Natural killer cell (primary cell): Measurements from ENCODE around the gene ABCC8. TPM values are rescaled to one million over a fixed set of nuclear protein-coding genes. Genes with fewer than 3 reads are reported as not detected.

ENCODE experiments used
- ATAC-seq, 3 donors: fragments of 150-1000 bp in 2 of 3; fragments of 200-7000 bp in 1 of 3; cut with Tn5 transposase; 1 replicate in 1 of 3; 2 replicates in 2 of 3; pipeline ENCODE4 v1.10.0; 2021; ENCODE audit warnings: mild to moderate bottlenecking in 2 of 3, moderate library complexity in 2 of 3
- DNase-seq, 2 donors: peaks; one replicate each; pipeline versions ENCODE4 v3.0.0 to v3.0.0-alpha.2; 2013 to 2021; ENCODE audit warnings: mixed read lengths in 1 of 2
- H3K27ac ChIP-seq: one replicate; pipeline ENCODE4 v1.5.1; 2013; ENCODE audit warnings: mild to moderate bottlenecking, low read length
- H3K27me3 ChIP-seq: one replicate; pipeline ENCODE4 v1.6.1; 2013; ENCODE audit warnings: low read length; ENCODE audit not compliant: control insufficient read depth, insufficient read depth
- H3K36me3 ChIP-seq: one replicate; pipeline ENCODE4 v1.6.1; 2013; ENCODE audit warnings: low read length; ENCODE audit not compliant: control insufficient read depth, insufficient read depth
- H3K4me1 ChIP-seq: one replicate; pipeline ENCODE4 v1.6.1; 2013; ENCODE audit warnings: low read length; ENCODE audit not compliant: control insufficient read depth, insufficient read depth
- H3K4me3 ChIP-seq: one replicate; pipeline ENCODE4 v1.5.1; 2013; ENCODE audit warnings: low read length
- H3K9me3 ChIP-seq: one replicate; pipeline ENCODE4 v1.6.1; 2013; ENCODE audit warnings: low read length; ENCODE audit not compliant: control insufficient read depth, insufficient read depth
- H3K27ac Mint-ChIP-seq, 2 donors: one replicate each; pipeline ENCODE4 v1.8.0; 2022; ENCODE audit warnings: mild to moderate bottlenecking in 2 of 2, mixed read lengths in 2 of 2, moderate library complexity in 1 of 2
- H3K27me3 Mint-ChIP-seq, 2 donors: one replicate each; pipeline ENCODE4 v1.8.0; 2022; ENCODE audit warnings: low read depth in 2 of 2, mixed read lengths in 2 of 2
- H3K36me3 Mint-ChIP-seq: one replicate; pipeline ENCODE4 v1.8.0; 2022; ENCODE audit warnings: mixed read lengths
- H3K4me1 Mint-ChIP-seq, 2 donors: one replicate each; pipeline ENCODE4 v1.8.0; 2022; ENCODE audit warnings: mixed read lengths in 2 of 2
- H3K4me3 Mint-ChIP-seq: one replicate; pipeline ENCODE4 v1.8.0; 2022; ENCODE audit warnings: mild to moderate bottlenecking, moderate library complexity, mixed read lengths
- H3K9me3 Mint-ChIP-seq, 2 donors: one replicate each; pipeline ENCODE4 v1.8.0; 2022; ENCODE audit warnings: mixed read lengths in 2 of 2
- CTCF ChIP-seq: fragments of 200-600 bp; IDR thresholded peaks from one replicate; pipeline ENCODE4 v1.8.0; 2022; ENCODE audit warnings: antibody characterized with exemption
- WGBS: methylation state at CpG from one replicate; pipeline ENCODE4 v1.1.7; 2013; ENCODE audit warnings: missing lambda C conversion rate; ENCODE audit not compliant: insufficient coverage; 5-methylcytosine and 5-hydroxymethylcytosine counted together
- intact Hi-C: fragments of 100-400 bp; cut with micrococcal nuclease; formaldehyde crosslinking; loops from one replicate; pipeline ENCODE4 v1.14.2; 2022
- total RNA-seq, 4 donors: library from RNA; stranded (reverse); fragments of 120-200 nt in 1 of 4; gene quantifications; one replicate each; pipeline versions ENCODE4 v1.2.3 to v1.2.4, GENCODE V29; 2013 to 2022

The ABCC8 gene
- total RNA-seq, 3 donors from 2014 or later (not counting 1 experiment from before 2014, with no cell fraction given) = not detected

- ATAC-seq = no peak
- Mint-ChIP-seq H3K4me1 (no peaks in the 10 kb centered on the region), H3K27ac (no peak overlapping the region), H3K9me3 (no peaks in the 10 kb centered on the region), H3K4me3 (no peak overlapping the region), H3K36me3 (no peaks in the 10 kb centered on the region), H3K27me3 (peaks cover 0 to 5% of the 10 kb centered on the region in 2 donors)
- Histone ChIP-seq H3K36me3 (no peaks in the 10 kb centered on the region), H3K9me3 (no peaks in the 10 kb centered on the region), H3K4me1 (peaks cover 3% of the 10 kb centered on the region), H3K27ac (no peak overlapping the region), H3K27me3 (no peaks in the 10 kb centered on the region), H3K4me3 (no peak overlapping the region)
- 84% methylated on average over 10 of the region's 10 CpGs for WGBS
- TF ChIP-seq CTCF = no peak
- no peak for DNase-seq
- intact Hi-C loops = no loop called here
Observed at GRCh38 chr11:17394743-17395390, 81.8 kb downstream of the ABCC8 start.

GRCh38 chr11:17393472-17393871 is 83.2 kb downstream of the ABCC8 start:
- Mint-ChIP-seq H3K27ac (no peak overlapping the region), H3K4me3 (no peak overlapping the region), H3K4me1 (peaks cover 0 to 5% of the 10 kb centered on the region in 2 donors), H3K36me3 (no peaks in the 10 kb centered on the region), H3K27me3 (peaks cover 0 to 4% of the 10 kb centered on the region in 2 donors), H3K9me3 (no peaks in the 10 kb centered on the region)
- Histone ChIP-seq H3K27ac (no peak overlapping the region), H3K4me1 (peaks cover 12% of the 10 kb centered on the region), H3K9me3 (no peaks in the 10 kb centered on the region), H3K27me3 (no peaks in the 10 kb centered on the region), H3K36me3 (no peaks in the 10 kb centered on the region), H3K4me3 (no peak overlapping the region)
- intact Hi-C loops = no loop called here
- ATAC-seq (no peak), DNase-seq (no peak)
- no peak for TF ChIP-seq CTCF
- WGBS = 90% methylated on average over 5 of the region's 6 CpGs

- Mint-ChIP-seq H3K9me3 (no peaks in the 10 kb centered on the region), H3K27me3 (peaks cover 0 to 4% of the 10 kb centered on the region in 2 donors), H3K27ac (no peak overlapping the region), H3K4me3 (no peak overlapping the region), H3K4me1 (peaks cover 0 to 5% of the 10 kb centered on the region in 2 donors), H3K36me3 (no peaks in the 10 kb centered on the region)
- peaks cover 13% of the 10 kb centered on the region for H3K4me1 ChIP-seq
- no peaks in the 10 kb centered on the region for H3K9me3 ChIP-seq
- H3K4me3 ChIP-seq = no peak overlapping the region
- no peaks in the 10 kb centered on the region for H3K36me3 ChIP-seq
- ATAC-seq = no peak
- H3K27ac ChIP-seq = no peak overlapping the region
- intact Hi-C loops = no loop called here
- no peak for DNase-seq
- TF ChIP-seq CTCF = no peak
- 92% methylated on average over 14 of the region's 14 CpGs for WGBS
- no peaks in the 10 kb centered on the region for H3K27me3 ChIP-seq
Observed at GRCh38 chr11:17392872-17393271, 83.8 kb downstream of the ABCC8 start.
